Neuronal stem cell (in vitro differentiated cells): ENCODE measurements around the gene IFT80.

Experiments
- DNase-seq: peaks from one replicate; pipeline ENCODE4 v3.0.0-alpha.2; 2013; ENCODE audit warnings: low spot score
- H2AFZ ChIP-seq: one replicate; pipeline ENCODE4 v1.6.1; 2013; ENCODE audit warnings: mild to moderate bottlenecking, low read length, inconsistent platforms
- H2AK5ac ChIP-seq: 2 replicates; pipeline ENCODE4 v1.6.1; 2013; ENCODE audit warnings: low read depth, mild to moderate bottlenecking, inconsistent platforms, low read length, moderate library complexity, mixed read lengths
- H2BK120ac ChIP-seq: 2 replicates; pipeline ENCODE4 v1.6.1; 2013; ENCODE audit warnings: low read depth, mild to moderate bottlenecking, inconsistent platforms, low read length, moderate library complexity, mixed read lengths
- H2BK12ac ChIP-seq: one replicate; pipeline ENCODE4 v1.6.1; 2013; ENCODE audit warnings: low read length, inconsistent platforms
- H2BK15ac ChIP-seq: 2 replicates; pipeline ENCODE4 v1.6.1; 2013; ENCODE audit warnings: mild to moderate bottlenecking, low read length, inconsistent platforms, mixed read lengths
- H2BK5ac ChIP-seq: one replicate; pipeline ENCODE4 v1.6.1; 2013; ENCODE audit warnings: inconsistent platforms, mild to moderate bottlenecking, low read length, moderate library complexity
- H3K14ac ChIP-seq: one replicate; pipeline ENCODE4 v1.6.1; 2013; ENCODE audit warnings: low read length, inconsistent platforms
- H3K18ac ChIP-seq: 2 replicates; pipeline ENCODE4 v1.6.1; 2013; ENCODE audit warnings: low read length, inconsistent platforms
- H3K23ac ChIP-seq: 2 replicates; pipeline ENCODE4 v1.6.1; 2013; ENCODE audit warnings: low read depth, mild to moderate bottlenecking, mixed read lengths, low read length, inconsistent platforms; ENCODE audit not compliant: poor library complexity
- H3K27ac ChIP-seq: replicated peaks from 3 replicates; pipeline ENCODE4 v1.5.1; 2013; ENCODE audit warnings: low read length, inconsistent platforms
- H3K27me3 ChIP-seq, 3 experiments: 2 replicates each; pipeline ENCODE4 v1.6.1; 2013; ENCODE audit warnings: low read length in 3 of 3, mild to moderate bottlenecking in 2 of 3, inconsistent platforms in 1 of 3, low read depth in 1 of 3, mixed read lengths in 1 of 3, moderate library complexity in 1 of 3; ENCODE audit not compliant: control insufficient read depth in 3 of 3, insufficient read depth in 3 of 3
- H3K36me3 ChIP-seq, 2 donors: replicated peaks in 1 of 2; 2 replicates each; pipeline ENCODE4 v1.6.1; 2013; ENCODE audit warnings: low read length in 2 of 2; ENCODE audit not compliant: control insufficient read depth in 2 of 2, insufficient read depth in 2 of 2
- H3K4ac ChIP-seq: 2 replicates; pipeline ENCODE4 v1.6.1; 2013; ENCODE audit warnings: inconsistent platforms, mild to moderate bottlenecking, low read length, moderate library complexity
- H3K4me1 ChIP-seq, 2 donors: 1 replicate in 1 of 2; 2 replicates in 1 of 2; pipeline ENCODE4 v1.6.1; 2013; ENCODE audit warnings: low read length in 2 of 2, low read depth in 1 of 2; ENCODE audit not compliant: control insufficient read depth in 2 of 2, insufficient read depth in 1 of 2
- H3K4me2 ChIP-seq: one replicate; pipeline ENCODE4 v1.6.1; 2013; ENCODE audit warnings: mild to moderate bottlenecking, low read length, inconsistent platforms; ENCODE audit not compliant: insufficient read depth, poor library complexity, severe bottlenecking
- H3K4me3 ChIP-seq, 2 donors: 2 replicates each; pipeline ENCODE4 v1.5.1; 2013; ENCODE audit warnings: low read length in 2 of 2, mild to moderate bottlenecking in 2 of 2, inconsistent platforms in 1 of 2, moderate library complexity in 1 of 2
- H3K79me1 ChIP-seq: one replicate; pipeline ENCODE4 v1.6.1; 2013; ENCODE audit warnings: low read depth, mild to moderate bottlenecking, inconsistent platforms, low read length, moderate library complexity
- H3K9ac ChIP-seq: one replicate; pipeline ENCODE4 v1.6.1; 2013; ENCODE audit warnings: mild to moderate bottlenecking, low read depth, low read length, inconsistent platforms; ENCODE audit not compliant: poor library complexity
- H3K9me3 ChIP-seq, 2 donors: replicated peaks in 1 of 2; 2 replicates each; pipeline versions ENCODE3 to v1.6.1; 2013; ENCODE audit warnings: low read length in 2 of 2, mild to moderate bottlenecking in 2 of 2, inconsistent platforms in 1 of 2, low read depth in 1 of 2, mixed read lengths in 1 of 2, moderate library complexity in 1 of 2; ENCODE audit not compliant: control insufficient read depth in 2 of 2, insufficient read depth in 1 of 2
- H4K8ac ChIP-seq: one replicate; pipeline ENCODE4 v1.6.1; 2013; ENCODE audit warnings: low read depth, mild to moderate bottlenecking, inconsistent platforms, low read length, moderate library complexity
- H4K91ac ChIP-seq: one replicate; pipeline ENCODE4 v1.6.1; 2013; ENCODE audit warnings: low read length, low read depth, mild to moderate bottlenecking, inconsistent platforms; ENCODE audit not compliant: poor library complexity
- WGBS, 2 donors: extraction: QIAGEN DNeasy Blood & Tissue Kit; methylation state at CpG; one replicate each; pipeline ENCODE4 v1.1.7; 2013; ENCODE audit warnings: missing lambda C conversion rate in 2 of 2, mixed read lengths in 1 of 2; ENCODE audit not compliant: insufficient read length in 2 of 2, insufficient replicate concordance in 1 of 2; ENCODE audit errors: extremely low coverage in 2 of 2; 5-methylcytosine and 5-hydroxymethylcytosine counted together

IFT80 gene

DNA sequence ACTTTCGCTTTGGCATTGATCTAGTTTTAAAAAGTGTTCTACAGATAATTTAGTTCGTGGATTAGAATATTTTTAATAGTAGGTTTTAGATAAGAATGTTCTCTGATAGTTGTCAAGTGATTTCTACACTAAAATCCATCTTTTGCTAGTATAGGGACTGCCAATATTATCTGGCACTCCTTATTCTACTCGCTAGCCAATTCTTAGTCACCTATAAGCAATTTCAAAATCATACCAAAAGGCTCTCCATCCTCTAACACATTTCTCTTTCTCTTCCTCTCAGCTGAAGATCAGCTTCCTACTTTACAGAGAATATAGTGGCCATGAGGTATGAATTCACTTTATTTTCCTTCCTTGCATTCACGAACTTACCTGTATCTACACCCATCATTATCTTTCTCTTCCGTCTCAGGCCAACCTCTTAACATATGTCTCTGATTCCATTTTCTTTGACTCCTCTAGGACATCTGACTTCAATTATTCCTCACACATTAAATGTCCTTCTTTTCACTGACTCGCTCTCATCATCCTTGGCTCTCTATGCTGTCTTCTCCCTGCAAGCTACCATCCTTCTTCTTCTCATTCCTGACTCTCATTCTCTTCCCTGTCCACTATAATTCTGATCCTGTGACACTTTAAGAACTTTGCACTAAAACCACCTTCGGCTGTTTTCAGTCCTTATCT, 138.3 kb downstream of the IFT80 start:
- Histone ChIP-seq H3K4ac (no peak overlapping the region), H2AK5ac (no peak overlapping the region), H3K14ac (no peak overlapping the region), H2BK12ac (no peak overlapping the region), H3K9me3 (no peaks in the 10 kb centered on the region), H3K18ac (no peak overlapping the region), H2BK15ac (no peak overlapping the region), H2BK120ac (no peak overlapping the region), H3K4me3 (no peak overlapping the region), H2BK5ac (no peak overlapping the region), H3K9ac (no peak overlapping the region), H2AFZ (no peak overlapping the region), H3K36me3 (peaks cover 0 to 15% of the 10 kb centered on the region in 2 donors), H3K23ac (no peak overlapping the region), H3K27me3 (no peaks in the 10 kb centered on the region), H3K79me1 (no peaks in the 10 kb centered on the region), H4K91ac (no peak overlapping the region), H3K4me1 (no peaks in the 10 kb centered on the region), H3K4me2 (no peak overlapping the region), H3K27ac (no peak overlapping the region), H4K8ac (no peak overlapping the region)
- no peak for DNase-seq
- 100% methylated on average over 1 of the region's 7 CpGs; no CpG with 5 or more reads in 1 of the 2 donors for WGBS, 2 donors

- Histone ChIP-seq H3K4me1 (no peaks in the 10 kb centered on the region), H3K4me2 (no peak overlapping the region), H3K36me3 (peaks cover 0 to 11% of the 10 kb centered on the region in 2 donors), H2BK15ac (no peak overlapping the region), H3K23ac (no peak overlapping the region), H4K91ac (no peak overlapping the region), H2BK12ac (no peak overlapping the region), H2BK5ac (no peak overlapping the region), H2AK5ac (no peak overlapping the region), H3K4ac (no peak overlapping the region), H3K4me3 (no peak overlapping the region), H3K79me1 (no peaks in the 10 kb centered on the region), H3K9me3 (no peaks in the 10 kb centered on the region), H3K14ac (no peak overlapping the region), H3K27me3 (no peaks in the 10 kb centered on the region), H2BK120ac (no peak overlapping the region), H4K8ac (no peak overlapping the region), H3K27ac (no peak overlapping the region), H3K18ac (no peak overlapping the region), H2AFZ (no peak overlapping the region), H3K9ac (no peak overlapping the region)
- no peak for DNase-seq
- no CpG with 5 or more reads among the region's 1 CpG for WGBS, 2 donors
These were observed 139.4 kb downstream of the IFT80 start for GRCh38 chr3:160259589-160259988.

GRCh38 chr3:160257606-160258005, 141.4 kb downstream of the IFT80 start:
- no peak overlapping the region for H3K14ac ChIP-seq
- DNase-seq: no peak
- no peaks in the 10 kb centered on the region for H3K9me3 ChIP-seq
- H3K9ac ChIP-seq: no peak overlapping the region
- no peak overlapping the region for H2AK5ac ChIP-seq
- no peaks in the 10 kb centered on the region for H3K27me3 ChIP-seq
- H3K4me1 ChIP-seq: no peaks in the 10 kb centered on the region
- no peak overlapping the region for H2BK15ac ChIP-seq
- H3K18ac ChIP-seq: no peak overlapping the region
- H4K91ac ChIP-seq: no peak overlapping the region
- no peak overlapping the region for H4K8ac ChIP-seq
- WGBS, 2 donors: no CpG with 5 or more reads among the region's 2 CpGs
- no peak overlapping the region for H2BK120ac ChIP-seq
- H3K4me2 ChIP-seq: no peak overlapping the region
- H3K4ac ChIP-seq: no peak overlapping the region
- H3K36me3 ChIP-seq: peaks cover 0 to 10% of the 10 kb centered on the region in 2 donors
- H3K79me1 ChIP-seq: no peaks in the 10 kb centered on the region
- H3K27ac ChIP-seq: no peak overlapping the region
- no peak overlapping the region for H3K23ac ChIP-seq
- H3K4me3 ChIP-seq: no peak overlapping the region
- no peak overlapping the region for H2BK12ac ChIP-seq
- H2AFZ ChIP-seq: no peak overlapping the region
- no peak overlapping the region for H2BK5ac ChIP-seq

DNA sequence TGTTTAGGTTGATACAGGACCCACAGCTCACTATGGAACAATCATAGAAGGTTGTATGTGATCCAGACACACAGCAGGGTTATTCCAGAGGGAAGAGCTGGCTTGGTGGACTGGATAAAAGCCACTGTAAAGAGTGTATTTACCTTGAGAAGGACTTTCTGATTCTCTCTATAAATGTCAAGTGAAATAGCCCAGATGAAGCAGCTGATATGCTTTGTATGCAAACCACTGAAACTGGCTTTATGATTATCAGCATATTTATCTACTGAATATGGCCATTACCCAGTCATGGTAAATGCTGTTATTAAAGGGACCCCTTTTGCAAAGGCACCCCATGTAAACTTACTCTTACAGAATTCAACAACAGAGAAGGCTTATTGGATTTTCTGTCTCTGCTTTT, 145.7 kb downstream of the IFT80 start:
- peaks cover 0 to 6% of the 10 kb centered on the region in 2 donors for H3K36me3 ChIP-seq
- no peak overlapping the region for H3K4me2 ChIP-seq
- H3K4me3 ChIP-seq: no peak overlapping the region
- no peak overlapping the region for H2BK120ac ChIP-seq
- no peaks in the 10 kb centered on the region for H3K4me1 ChIP-seq
- DNase-seq: no peak
- H2AFZ ChIP-seq: no peak overlapping the region
- no peak overlapping the region for H2BK15ac ChIP-seq
- H3K9me3 ChIP-seq: no peaks in the 10 kb centered on the region
- H3K79me1 ChIP-seq: no peaks in the 10 kb centered on the region
- H4K91ac ChIP-seq: no peak overlapping the region
- H2BK12ac ChIP-seq: no peak overlapping the region
- H2AK5ac ChIP-seq: no peak overlapping the region
- no peak overlapping the region for H3K4ac ChIP-seq
- H3K27ac ChIP-seq: no peak overlapping the region
- H3K14ac ChIP-seq: no peak overlapping the region
- H3K27me3 ChIP-seq: no peaks in the 10 kb centered on the region
- no peak overlapping the region for H4K8ac ChIP-seq
- no peak overlapping the region for H3K18ac ChIP-seq
- H3K9ac ChIP-seq: no peak overlapping the region
- H2BK5ac ChIP-seq: no peak overlapping the region
- no peak overlapping the region for H3K23ac ChIP-seq
